ENCODE results near the gene CNKSR3. TPM values are rescaled to one million over a fixed set of nuclear protein-coding genes. Genes with fewer than 3 reads are reported as not detected.

Gene CNKSR3
- total RNA-seq, 2 donors from 2014 or later, result 13.1 to 31.5 TPM

- no peaks in the 10 kb centered on the region for H3K36me3 ChIP-seq
- intact Hi-C loops (cut with DNase I), result no loop called here
- H3K9ac ChIP-seq (ENCODE audit: low read depth in 2 of 2, low read length in 2 of 2), result no peak overlapping the region
- H3K27me3 ChIP-seq, result no peaks in the 10 kb centered on the region
- no peak for DNase-seq
- no peaks in the 10 kb centered on the region for H3K4me1 ChIP-seq
- no peaks in the 10 kb centered on the region for H3K9me3 ChIP-seq
- no peak overlapping the region for H3K27ac ChIP-seq
- TF ChIP-seq CTCF (IDR thresholded peaks at IDR 0.05), result no peak
- no peak overlapping the region for H3K4me3 ChIP-seq
Measured at GRCh38 chr6:154347981-154348380, 162.5 kb downstream of the CNKSR3 start.

- Histone ChIP-seq H3K27ac (no peak overlapping the region), H3K9ac (ENCODE audit: low read depth in 2 of 2, low read length in 2 of 2) (no peak overlapping the region), H3K9me3 (no peaks in the 10 kb centered on the region), H3K27me3 (no peaks in the 10 kb centered on the region), H3K36me3 (no peaks in the 10 kb centered on the region), H3K4me1 (no peaks in the 10 kb centered on the region), H3K4me3 (no peak overlapping the region)
- no peak for DNase-seq
- TF ChIP-seq CTCF (IDR thresholded peaks at IDR 0.05), result no peak
- intact Hi-C loops (cut with DNase I), result no loop called here
Measured at GRCh38 chr6:154345811-154346210, 164.7 kb downstream of the CNKSR3 start.

- Histone ChIP-seq H3K27me3 (no peaks in the 10 kb centered on the region), H3K4me3 (peak overlapping the region; percentile 3), H3K9me3 (no peaks in the 10 kb centered on the region), H3K4me1 (no peaks in the 10 kb centered on the region), H3K36me3 (no peaks in the 10 kb centered on the region), H3K27ac (peak overlapping the region; percentile 27), H3K9ac (ENCODE audit: low read depth in 2 of 2, low read length in 2 of 2) (peak overlapping the region in 1 of 2 donors; percentile 38)
- DNase-seq, result peak; percentile 74
- intact Hi-C loops (cut with DNase I), result no loop called here
- no peak for TF ChIP-seq CTCF (IDR thresholded peaks at IDR 0.05)
Measured at GRCh38 chr6:154343473-154344308, 166.8 kb downstream of the CNKSR3 start.

GRCh38 chr6:154341871-154342270, 168.6 kb downstream of the CNKSR3 start:
- Histone ChIP-seq H3K4me3 (no peak overlapping the region), H3K4me1 (no peaks in the 10 kb centered on the region), H3K36me3 (no peaks in the 10 kb centered on the region), H3K9ac (ENCODE audit: low read depth in 2 of 2, low read length in 2 of 2) (no peak overlapping the region), H3K9me3 (no peaks in the 10 kb centered on the region), H3K27me3 (no peaks in the 10 kb centered on the region), H3K27ac (no peak overlapping the region)
- no peak for DNase-seq
- intact Hi-C loops (cut with DNase I), result no loop called here
- no peak for TF ChIP-seq CTCF (IDR thresholded peaks at IDR 0.05)

- no peaks in the 10 kb centered on the region for H3K27me3 ChIP-seq
- no peak for DNase-seq
- no peak overlapping the region for H3K27ac ChIP-seq
- intact Hi-C loops (cut with DNase I), result no loop called here
- H3K9me3 ChIP-seq, result no peaks in the 10 kb centered on the region
- no peak overlapping the region for H3K9ac ChIP-seq (ENCODE audit: low read depth in 2 of 2, low read length in 2 of 2)
- no peaks in the 10 kb centered on the region for H3K36me3 ChIP-seq
- no peak overlapping the region for H3K4me3 ChIP-seq
- H3K4me1 ChIP-seq, result no peaks in the 10 kb centered on the region
- TF ChIP-seq CTCF (IDR thresholded peaks at IDR 0.05), result no peak
Measured at GRCh38 chr6:154341336-154341735, 169.1 kb downstream of the CNKSR3 start.

Other genes starting within 250 kb of the CNKSR3 start
- 1 to 10 TPM in 1 of 2 donors, under 1 TPM in 1; 0.90 to 1.2 TPM for gene IPCEF1, start 153.9 kb downstream of the CNKSR3 start, total RNA-seq
- 10 to 100 TPM; 30.8 to 35.6 TPM for gene SCAF8, start 222.7 kb upstream of the CNKSR3 start, total RNA-seq